IMR-90 (cell line): ENCODE data around the gene NHSL1. TPM values are rescaled to one million over a fixed set of nuclear protein-coding genes. Genes with fewer than 3 reads are reported as not detected.

ENCODE experiments used
- ATAC-seq: fragments of 200-7000 bp; cut with Tn5 transposase; 2 replicates; pipeline ENCODE4 v1.9.1; 2020; ENCODE audit warnings: low read depth, mild to moderate bottlenecking, moderate library complexity
- BruUV-seq: library from RNA; stranded (reverse); fragments of 400-500 nt; replicated peaks from 2 replicates; lab custom pipeline; 2021; lab: Mats Ljungman, UMichigan
- CTCF ChIA-PET: fragments of 300-600 bp; formaldehyde crosslinking; extraction: SDS; loops from one replicate; lab custom pipeline; 2021; ENCODE audit warnings: antibody characterized with exemption; lab: Yijun Ruan, JAX
- POLR2A ChIA-PET: fragments of 300-600 bp; sonication (Branson Sonifier 250); formaldehyde crosslinking; loops from one replicate; lab custom pipeline; 2022; ENCODE audit warnings: antibody characterized with exemption; ENCODE audit not compliant: unreplicated experiment; lab: Charles Lee
- DNase-seq: peaks from one replicate; pipeline ENCODE4 v3.0.0; 2013
- H2AFZ ChIP-seq: replicated peaks from 2 replicates; pipeline ENCODE3; 2013; ENCODE audit warnings: low read length, mild to moderate bottlenecking; ENCODE audit not compliant: poor library complexity
- H2AK5ac ChIP-seq: 2 replicates; pipeline ENCODE4 v1.6.1; 2013; ENCODE audit warnings: low read depth, low read length, inconsistent platforms
- H2AK9ac ChIP-seq: replicated peaks from 2 replicates; pipeline ENCODE3; 2013; ENCODE audit warnings: mild to moderate bottlenecking, low read depth, low read length, moderate library complexity; ENCODE audit not compliant: poor library complexity
- H2BK120ac ChIP-seq: 2 replicates; pipeline ENCODE4 v1.6.1; 2013; ENCODE audit warnings: low read depth, low read length, inconsistent platforms
- H2BK15ac ChIP-seq: 3 replicates; pipeline ENCODE4 v1.6.1; 2013; ENCODE audit warnings: low read depth, low read length, inconsistent platforms
- H2BK20ac ChIP-seq: 2 replicates; pipeline ENCODE4 v1.6.1; 2013; ENCODE audit warnings: low read depth, mild to moderate bottlenecking, inconsistent platforms, low read length, moderate library complexity
- H2BK5ac ChIP-seq: 2 replicates; pipeline ENCODE4 v1.6.1; 2013; ENCODE audit warnings: mild to moderate bottlenecking, low read depth, low read length, inconsistent platforms; ENCODE audit not compliant: poor library complexity, severe bottlenecking
- H3K14ac ChIP-seq: replicated peaks from 2 replicates; pipeline ENCODE4 v1.6.1; 2013; ENCODE audit warnings: low read depth, low read length, inconsistent platforms
- H3K18ac ChIP-seq: 2 replicates; pipeline ENCODE4 v1.6.1; 2013; ENCODE audit warnings: low read depth, low read length, control low read depth
- H3K23ac ChIP-seq: 2 replicates; pipeline ENCODE4 v1.6.1; 2013; ENCODE audit warnings: low read depth, low read length, inconsistent platforms
- H3K27ac ChIP-seq: 2 replicates; pipeline ENCODE4 v1.5.1; 2013; ENCODE audit warnings: mild to moderate bottlenecking, control low read depth, low read length; ENCODE audit not compliant: insufficient read depth
- H3K27me3 ChIP-seq: 2 replicates; pipeline ENCODE4 v1.6.1; 2013; ENCODE audit warnings: low read length; ENCODE audit not compliant: control insufficient read depth, insufficient read depth
- H3K36me3 ChIP-seq: 2 replicates; pipeline ENCODE4 v1.6.1; 2013; ENCODE audit warnings: low read length, mixed read lengths; ENCODE audit not compliant: control insufficient read depth, insufficient read depth
- H3K4ac ChIP-seq: 2 replicates; pipeline ENCODE4 v1.6.1; 2013; ENCODE audit warnings: low read depth, low read length, inconsistent platforms
- H3K4me1 ChIP-seq: 2 replicates; pipeline ENCODE4 v1.6.1; 2013; ENCODE audit warnings: low read length, mixed read lengths; ENCODE audit not compliant: control insufficient read depth, insufficient read depth
- H3K4me2 ChIP-seq: 2 replicates; pipeline ENCODE4 v1.6.1; 2013; ENCODE audit warnings: low read depth, mild to moderate bottlenecking, control low read depth, low read length, moderate library complexity
- H3K4me3 ChIP-seq: 2 replicates; pipeline ENCODE4 v1.5.1; 2013; ENCODE audit warnings: low read depth, mild to moderate bottlenecking, control low read depth, low read length, moderate library complexity; ENCODE audit not compliant: insufficient read depth
- H3K56ac ChIP-seq: 2 replicates; pipeline ENCODE4 v1.6.1; 2013; ENCODE audit warnings: low read length, inconsistent platforms; ENCODE audit not compliant: insufficient read depth; ENCODE audit errors: extremely low read depth
- H3K79me1 ChIP-seq, 2 experiments: 2 replicates each; pipeline ENCODE4 v1.6.1; 2013; ENCODE audit warnings: low read length in 2 of 2, inconsistent platforms in 1 of 2, low read depth in 1 of 2
- H3K9ac ChIP-seq: 2 replicates; pipeline ENCODE4 v1.6.1; 2013; ENCODE audit warnings: low read depth, low read length, control low read depth
- H3K9me1 ChIP-seq: 2 replicates; pipeline ENCODE4 v1.6.1; 2013; ENCODE audit warnings: low read length, inconsistent platforms; ENCODE audit not compliant: insufficient read depth
- H3K9me3 ChIP-seq: 2 replicates; pipeline ENCODE4 v1.6.1; 2013; ENCODE audit warnings: low read length; ENCODE audit not compliant: control insufficient read depth, insufficient read depth
- H4K20me1 ChIP-seq: 2 replicates; pipeline ENCODE4 v1.6.1; 2013; ENCODE audit warnings: low read length, inconsistent platforms; ENCODE audit not compliant: insufficient read depth
- H4K5ac ChIP-seq: 2 replicates; pipeline ENCODE4 v1.6.1; 2013; ENCODE audit warnings: mild to moderate bottlenecking, low read depth, low read length, control low read depth
- H4K8ac ChIP-seq, 2 experiments: 2 replicates each; pipeline ENCODE4 v1.6.1; 2013; ENCODE audit warnings: low read depth in 2 of 2, low read length in 2 of 2, control low read depth in 1 of 2, inconsistent platforms in 1 of 2
- H4K91ac ChIP-seq: 2 replicates; pipeline ENCODE4 v1.6.1; 2013; ENCODE audit warnings: low read depth, low read length, inconsistent platforms; ENCODE audit not compliant: insufficient read depth
- CEBPB ChIP-seq: IDR thresholded peaks from 2 replicates; pipeline ENCODE4 v1.6.1; 2012; ENCODE audit warnings: low read depth, low read length, improper control_type of control experiment
- MAZ ChIP-seq: IDR thresholded peaks from 2 replicates; pipeline ENCODE4 v1.6.1; 2012; ENCODE audit warnings: low read depth, mild to moderate bottlenecking, low read length, improper control_type of control experiment, moderate library complexity, borderline replicate concordance
- MXI1 ChIP-seq: IDR thresholded peaks from 2 replicates; pipeline ENCODE4 v1.6.1; 2012; ENCODE audit warnings: low read depth, mild to moderate bottlenecking, low read length, moderate library complexity, borderline replicate concordance
- RAD21 ChIP-seq: IDR thresholded peaks from 2 replicates; pipeline ENCODE4 v1.6.1; 2012; ENCODE audit warnings: low read length, improper control_type of control experiment
- RFX5 ChIP-seq: IDR thresholded peaks from 2 replicates; pipeline ENCODE4 v1.8.0; 2012; ENCODE audit warnings: low read depth, mild to moderate bottlenecking, low read length, moderate library complexity
- USF2 ChIP-seq: fragments of 150-350 bp; IDR thresholded peaks from 2 replicates; pipeline ENCODE4 v1.6.1; 2017; ENCODE audit warnings: mild to moderate bottlenecking, antibody characterized with exemption, low read length, low read depth
- WGBS, 2 experiments: methylation state at CpG; one replicate each; pipeline versions ENCODE4 v1.1.5 to v1.1.7; 2013; ENCODE audit warnings: missing lambda C conversion rate in 2 of 2; ENCODE audit not compliant: insufficient read length in 1 of 2; ENCODE audit errors: extremely low coverage in 2 of 2; 5-methylcytosine and 5-hydroxymethylcytosine counted together
- dilution Hi-C: fragments of 300-500 bp; cut with HindIII; formaldehyde crosslinking; loops from one replicate; pipeline ENCODE4 v1.14.3; 2018; ENCODE audit warnings: low sequenced_read_pairs; ENCODE audit not compliant: unreplicated experiment
- in situ Hi-C: fragments of 300-500 bp; cut with MboI; formaldehyde crosslinking; loops from 3 replicates; pipeline ENCODE4 v1.14.3; 2019; ENCODE audit warnings: low sequenced_read_pairs, inconsistent platforms, mixed read lengths
- intact Hi-C: fragments of 100-400 bp; cut with micrococcal nuclease; formaldehyde crosslinking; loops from 2 replicates; pipeline ENCODE4 v1.10.0; 2022
- polyA plus RNA-seq, 3 experiments: library from polyadenylated mRNA; depleted of rRNA; stranded (reverse); fragments of >200 nt; gene quantifications; 2 replicates each; pipeline ENCODE4 v1.2.3, GENCODE V29; 2012; ENCODE audit warnings: low replicate concordance in 1 of 3
- total RNA-seq: library from RNA; depleted of rRNA; stranded (reverse); fragments of >200 nt; gene quantifications from 2 replicates; pipeline ENCODE4 v1.2.3, GENCODE V29; 2012

NHSL1 gene
- total and polyA plus RNA-seq, 2 of the 4 experiments (the other 2 are of a cell fraction) = 5.6 to 7.2 TPM

- Histone ChIP-seq H3K27me3 (no peaks in the 10 kb centered on the region), H2AFZ (no peak overlapping the region), H3K23ac (no peak overlapping the region), H4K5ac (no peak overlapping the region), H2BK15ac (no peak overlapping the region), H3K56ac (no peak overlapping the region), H3K14ac (no peak overlapping the region), H3K9ac (no peak overlapping the region), H2AK5ac (no peak overlapping the region), H3K79me1 (peaks cover 14 to 18% of the 10 kb centered on the region in 2 experiments), H4K8ac (no peak overlapping the region), H2BK5ac (no peak overlapping the region), H4K20me1 (no peaks in the 10 kb centered on the region; the same call in 1 of the 2 replicates), H2BK20ac (no peak overlapping the region), H3K4me3 (no peak overlapping the region), H3K36me3 (no peaks in the 10 kb centered on the region), H3K18ac (no peak overlapping the region), H3K4me1 (peaks cover 2% of the 10 kb centered on the region; the same call in 1 of the 2 replicates), H4K91ac (no peak overlapping the region), H3K4ac (no peak overlapping the region), H2BK120ac (no peak overlapping the region), H3K27ac (no peak overlapping the region), H3K9me1 (no peaks in the 10 kb centered on the region), H3K4me2 (no peak overlapping the region), H2AK9ac (no peak overlapping the region), H3K9me3 (no peaks in the 10 kb centered on the region)
- intact Hi-C loops = loop anchor here (10.0 kb wide), 1 partner anchor 499 kb away; no protein-coding TSS in a partner anchor
- no peak for ATAC-seq
- in situ Hi-C loops = no loop called here
- dilution Hi-C loops = no loop called here
- 100% methylated on average over 1 of the region's 7 CpGs; no CpG with 5 or more reads in 1 of the 2 experiments for WGBS, 2 experiments
- CTCF ChIA-PET = no interaction called here
- TF ChIP-seq MAZ = no peak
- no peak for TF ChIP-seq RFX5
- no peak for TF ChIP-seq USF2
- no peak for TF ChIP-seq MXI1
- TF ChIP-seq RAD21 = no peak
- no peak for TF ChIP-seq CEBPB
- no TSS peak for BruUV-seq
- POLR2A ChIA-PET = interaction anchor here (0.7 kb wide), 1 partner anchor 72 kb away, joined by 3 read pairs; no protein-coding TSS in a partner anchor
- no peak for DNase-seq
Observed at GRCh38 chr6:138503881-138504680, 4.8 kb upstream of the NHSL1 start.
